ENCODE measurements around the gene CTU2. TPM values are rescaled to one million over a fixed set of nuclear protein-coding genes. Genes with fewer than 3 reads are reported as not detected.

CTU2 gene
- total and polyA plus RNA-seq, 9 of the 15 experiments (the other 6 are each of a cell fraction or from before 2014, with no cell fraction given): 1.3 to 105 (median 23.2) TPM

- TF ChIP-seq, protein P1, sequence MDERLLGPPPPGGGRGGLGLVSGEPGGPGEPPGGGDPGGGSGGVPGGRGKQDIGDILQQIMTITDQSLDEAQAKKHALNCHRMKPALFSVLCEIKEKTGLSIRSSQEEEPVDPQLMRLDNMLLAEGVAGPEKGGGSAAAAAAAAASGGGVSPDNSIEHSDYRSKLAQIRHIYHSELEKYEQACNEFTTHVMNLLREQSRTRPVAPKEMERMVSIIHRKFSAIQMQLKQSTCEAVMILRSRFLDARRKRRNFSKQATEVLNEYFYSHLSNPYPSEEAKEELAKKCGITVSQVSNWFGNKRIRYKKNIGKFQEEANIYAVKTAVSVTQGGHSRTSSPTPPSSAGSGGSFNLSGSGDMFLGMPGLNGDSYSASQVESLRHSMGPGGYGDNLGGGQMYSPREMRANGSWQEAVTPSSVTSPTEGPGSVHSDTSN (CRISPR knock-in tag; IDR thresholded peaks at IDR 0.05; ENCODE audit: low read depth): no peak
- TF ChIP-seq, protein P1 (tag; conservative IDR thresholded peaks at IDR 0.05; ENCODE audit: low read depth): no peak
- TF ChIP-seq MAFF (IDR thresholded peaks at IDR 0.05; ENCODE audit: low read length) (no peak), NCOA6 (IDR thresholded peaks at IDR 0.05) (no peak), FOXP1 (CRISPR knock-in tag; IDR thresholded peaks at IDR 0.05) (peak; percentile 59; the same call in 1 of the 2 replicates), DDX20 (tag; IDR thresholded peaks at IDR 0.05; ENCODE audit: low read depth) (no peak), FOXM1 (IDR thresholded peaks at IDR 0.05; ENCODE audit: low read depth) (no peak), FOXM1 (CRISPR knock-in tag; IDR thresholded peaks at IDR 0.05; ENCODE audit: low read depth) (0 out of 2 replicates have a peak, but pooled peaks have one; percentile 49), ATF7 (IDR thresholded peaks at IDR 0.05) (peak; percentile 99), ELF1 (tag; IDR thresholded peaks at IDR 0.05) (no peak), ZNF282 (CRISPR knock-in tag; IDR thresholded peaks at IDR 0.05) (peak; percentile 93; the same call in 1 of the 2 replicates), SLC30A9 (CRISPR knock-in tag; IDR thresholded peaks at IDR 0.05) (peak; percentile 29; the same call in 1 of the 2 replicates), ZNF212 (CRISPR knock-in tag; IDR thresholded peaks at IDR 0.05) (0 out of 2 replicates have a peak, but pooled peaks have one; percentile 35), ZNF398 (CRISPR knock-in tag; IDR thresholded peaks at IDR 0.05) (no peak), ZNF589 (CRISPR knock-in tag; IDR thresholded peaks at IDR 0.05; ENCODE audit: low read depth) (0 out of 2 replicates have a peak, but pooled peaks have one; percentile 63), YY1 (IDR thresholded peaks at IDR 0.05; ENCODE audit: borderline replicate concordance in 1 of 3, control insufficient read depth in 1 of 3, extremely low read depth in 1 of 3, insufficient read depth in 3 of 3, insufficient read length in 1 of 3, insufficient replicate concordance in 2 of 3, low read depth in 1 of 3, low read length in 2 of 3) (peak; percentile 26 to 76 (median 70)), EP300 (IDR thresholded peaks at IDR 0.05; ENCODE audit: low read length) (peak; percentile 48), ZNF431 (CRISPR knock-in tag; IDR thresholded peaks at IDR 0.05) (0 out of 2 replicates have a peak, but pooled peaks have one; percentile 12)
Observed at GRCh38 chr16:88706229-88706964, at the start of gene CTU2, which contains the start of gene RNF166 (continued).
